Mesendoderm (in vitro differentiated cells): ENCODE measurements around the gene GADD45GIP1. TPM values are rescaled to one million over a fixed set of nuclear protein-coding genes. Genes with fewer than 3 reads are reported as not detected.
A peak's percentile ranks its signal among the peaks of the same experiment; 100 is the strongest.

Experiments
- DNase-seq: peaks from one replicate; pipeline ENCODE4 v3.0.0; 2013
- H2AK5ac ChIP-seq: 2 replicates; pipeline ENCODE4 v1.6.1; 2013; ENCODE audit warnings: low read length, inconsistent platforms
- H2BK120ac ChIP-seq: 2 replicates; pipeline ENCODE4 v1.6.1; 2013; ENCODE audit warnings: low read depth, mild to moderate bottlenecking, low read length, moderate library complexity, mixed read lengths
- H2BK15ac ChIP-seq: replicated peaks from 2 replicates; pipeline ENCODE4 v1.6.1; 2013; ENCODE audit warnings: low read depth, mild to moderate bottlenecking, moderate library complexity
- H2BK5ac ChIP-seq: 2 replicates; pipeline ENCODE4 v1.6.1; 2013; ENCODE audit warnings: low read length, inconsistent platforms
- H3K18ac ChIP-seq: 2 replicates; pipeline ENCODE4 v1.6.1; 2013; ENCODE audit warnings: mild to moderate bottlenecking, low read length, mixed read lengths
- H3K23ac ChIP-seq: one replicate; pipeline ENCODE4 v1.6.1; 2013; ENCODE audit warnings: low read length
- H3K27ac ChIP-seq: 2 replicates; pipeline ENCODE4 v1.5.1; 2013; ENCODE audit warnings: low read depth, mild to moderate bottlenecking, inconsistent platforms, low read length, moderate library complexity
- H3K27me3 ChIP-seq: 2 replicates; pipeline ENCODE4 v1.6.1; 2013; ENCODE audit warnings: low read length, control low read depth, mild to moderate bottlenecking, inconsistent platforms; ENCODE audit not compliant: insufficient read depth, poor library complexity
- H3K36me3 ChIP-seq: 2 replicates; pipeline ENCODE4 v1.6.1; 2013; ENCODE audit warnings: low read length, inconsistent platforms; ENCODE audit not compliant: control insufficient read depth, insufficient read depth
- H3K4ac ChIP-seq: one replicate; pipeline ENCODE4 v1.6.1; 2013; ENCODE audit warnings: low read depth, mild to moderate bottlenecking, low read length, moderate library complexity
- H3K4me1 ChIP-seq: 2 replicates; pipeline ENCODE4 v1.6.1; 2013; ENCODE audit warnings: low read depth, low read length, inconsistent platforms; ENCODE audit not compliant: control insufficient read depth
- H3K4me2 ChIP-seq: 2 replicates; pipeline ENCODE4 v1.6.1; 2013; ENCODE audit warnings: low read length
- H3K4me3 ChIP-seq: 2 replicates; pipeline ENCODE4 v1.5.1; 2013; ENCODE audit warnings: mild to moderate bottlenecking, low read length
- H3K56ac ChIP-seq: one replicate; pipeline ENCODE4 v1.6.1; 2013; ENCODE audit warnings: low read length
- H3K79me1 ChIP-seq: 2 replicates; pipeline ENCODE4 v1.6.1; 2013; ENCODE audit warnings: low read length, inconsistent platforms
- H3K79me2 ChIP-seq: 2 replicates; pipeline ENCODE4 v1.6.1; 2013; ENCODE audit warnings: mild to moderate bottlenecking, low read length; ENCODE audit not compliant: control insufficient read depth, insufficient read depth
- H3K9ac ChIP-seq: 2 replicates; pipeline ENCODE4 v1.6.1; 2013; ENCODE audit warnings: low read length, inconsistent platforms
- H4K5ac ChIP-seq: one replicate; pipeline ENCODE4 v1.6.1; 2013; ENCODE audit warnings: low read length
- H4K8ac ChIP-seq: one replicate; pipeline ENCODE4 v1.6.1; 2013; ENCODE audit warnings: low read depth, mild to moderate bottlenecking, control low read depth, low read length, moderate library complexity
- WGBS: extraction: QIAGEN DNeasy Blood & Tissue Kit; methylation state at CpG from one replicate; pipeline ENCODE4 v1.1.7; 2013; ENCODE audit warnings: low lambda C conversion rate, missing lambda C conversion rate; ENCODE audit not compliant: insufficient coverage; ENCODE audit errors: extremely low coverage; 5-methylcytosine and 5-hydroxymethylcytosine counted together
- polyA plus RNA-seq, 2 experiments: library from polyadenylated mRNA; stranded (reverse); fragments of 200-250 nt; gene quantifications; one replicate each; pipeline ENCODE4 v1.2.3, GENCODE V29; 2013

Gene GADD45GIP1
- 64.6 TPM for polyA plus RNA-seq (2013, experiment 1 of 2)
- polyA plus RNA-seq (2013, experiment 2 of 2): 65.6 TPM

GRCh38 chr19:12956446-12957388, at the start of gene GADD45GIP1:
GADD45GIP1 (minus strand) TSS chr19:12957223; CDS start chr19:12957212, 11 bp downstream.
- Histone ChIP-seq H3K27ac (peak within 1 kb of the TSS; percentile 60), H3K79me2 (peaks cover 25% of the 10 kb centered on the region), H3K4me2 (peak within 1 kb of the TSS; percentile 66), H3K56ac (peak within 1 kb of the TSS; percentile 96), H3K27me3 (no peaks in the 10 kb centered on the region), H4K8ac (peak within 1 kb of the TSS; percentile 98), H3K4me3 (peak within 1 kb of the TSS; percentile 69), H2BK15ac (no peak within 1 kb of the TSS), H3K18ac (peak within 1 kb of the TSS; percentile 94), H3K36me3 (peaks cover 7% of the 10 kb centered on the region), H3K79me1 (peaks cover 9% of the 10 kb centered on the region), H2BK5ac (no peak within 1 kb of the TSS), H2BK120ac (no peak within 1 kb of the TSS), H4K5ac (no peak within 1 kb of the TSS), H3K23ac (peak within 1 kb of the TSS; percentile 91), H3K4ac (peak within 1 kb of the TSS; percentile 99), H2AK5ac (no peak within 1 kb of the TSS), H3K9ac (peak within 1 kb of the TSS; percentile 84), H3K4me1 (no peaks in the 10 kb centered on the region)
- DNase-seq: peak; percentile 83
- no CpG with 5 or more reads among the region's 84 CpGs for WGBS

GRCh38 chr19:13005861-13006370, 48.9 kb upstream of the GADD45GIP1 start:
- Histone ChIP-seq H3K4me1 (no peaks in the 10 kb centered on the region), H3K18ac (no peak overlapping the region), H4K8ac (no peak overlapping the region), H3K4me2 (no peak overlapping the region), H3K56ac (no peak overlapping the region), H3K36me3 (no peaks in the 10 kb centered on the region), H4K5ac (no peak overlapping the region), H3K23ac (no peak overlapping the region), H3K27me3 (peaks cover 44% of the 10 kb centered on the region), H3K9ac (no peak overlapping the region), H2BK5ac (no peak overlapping the region), H3K27ac (no peak overlapping the region), H3K4ac (no peak overlapping the region), H2BK15ac (no peak overlapping the region), H2AK5ac (no peak overlapping the region), H3K79me1 (no peaks in the 10 kb centered on the region), H3K79me2 (no peaks in the 10 kb centered on the region), H2BK120ac (no peak overlapping the region), H3K4me3 (no peak overlapping the region)
- DNase-seq: no peak
- no CpG with 5 or more reads among the region's 12 CpGs for WGBS

GRCh38 chr19:13005253-13005652, 48.2 kb upstream of the GADD45GIP1 start:
- no peak overlapping the region for H4K8ac ChIP-seq
- no peak overlapping the region for H3K9ac ChIP-seq
- H2BK15ac ChIP-seq: no peak overlapping the region
- H3K79me1 ChIP-seq: no peaks in the 10 kb centered on the region
- no peak overlapping the region for H2BK120ac ChIP-seq
- H3K4me3 ChIP-seq: no peak overlapping the region
- no peaks in the 10 kb centered on the region for H3K79me2 ChIP-seq
- H3K27ac ChIP-seq: no peak overlapping the region
- H3K27me3 ChIP-seq: peaks cover 37% of the 10 kb centered on the region
- no peak overlapping the region for H4K5ac ChIP-seq
- H3K4me1 ChIP-seq: no peaks in the 10 kb centered on the region
- WGBS: no CpG with 5 or more reads among the region's 4 CpGs
- H3K4ac ChIP-seq: no peak overlapping the region
- DNase-seq: no peak
- no peak overlapping the region for H3K56ac ChIP-seq
- H3K23ac ChIP-seq: no peak overlapping the region
- H2AK5ac ChIP-seq: no peak overlapping the region
- no peak overlapping the region for H3K4me2 ChIP-seq
- no peak overlapping the region for H3K18ac ChIP-seq
- H3K36me3 ChIP-seq: no peaks in the 10 kb centered on the region
- H2BK5ac ChIP-seq: no peak overlapping the region

- Histone ChIP-seq H3K18ac (no peak overlapping the region), H3K9ac (no peak overlapping the region), H4K5ac (no peak overlapping the region), H2BK120ac (no peak overlapping the region), H3K4me2 (no peak overlapping the region), H3K79me1 (no peaks in the 10 kb centered on the region), H3K36me3 (no peaks in the 10 kb centered on the region), H3K79me2 (no peaks in the 10 kb centered on the region), H3K23ac (no peak overlapping the region), H2BK15ac (no peak overlapping the region), H2BK5ac (no peak overlapping the region), H3K27me3 (peaks cover 27% of the 10 kb centered on the region), H2AK5ac (no peak overlapping the region), H3K4me1 (no peaks in the 10 kb centered on the region), H3K4ac (no peak overlapping the region), H3K27ac (no peak overlapping the region), H3K56ac (no peak overlapping the region), H3K4me3 (no peak overlapping the region), H4K8ac (no peak overlapping the region)
- WGBS: no CpG with 5 or more reads among the region's 7 CpGs
- no peak for DNase-seq
These were observed 47.2 kb upstream of the GADD45GIP1 start for GRCh38 chr19:13004273-13004672.

- no CpG with 5 or more reads among the region's 15 CpGs for WGBS
These were observed 46.1 kb upstream of the GADD45GIP1 start for GRCh38 chr19:13003081-13003480.

More at GRCh38 chr19:13003081-13003480, 46.1 kb upstream of the GADD45GIP1 start:
- H3K27ac ChIP-seq: no peak overlapping the region
- no peaks in the 10 kb centered on the region for H3K79me1 ChIP-seq
- H2AK5ac ChIP-seq: no peak overlapping the region
- H3K4me1 ChIP-seq: no peaks in the 10 kb centered on the region
- H3K79me2 ChIP-seq: no peaks in the 10 kb centered on the region
- no peaks in the 10 kb centered on the region for H3K36me3 ChIP-seq
- H2BK5ac ChIP-seq: no peak overlapping the region
- H2BK120ac ChIP-seq: no peak overlapping the region
- H3K4me2 ChIP-seq: no peak overlapping the region
- H4K8ac ChIP-seq: no peak overlapping the region
- no peak overlapping the region for H3K9ac ChIP-seq
- H3K23ac ChIP-seq: no peak overlapping the region
- no peak overlapping the region for H2BK15ac ChIP-seq
- no peak overlapping the region for H4K5ac ChIP-seq
- H3K4me3 ChIP-seq: no peak overlapping the region
- H3K27me3 ChIP-seq: peaks cover 21% of the 10 kb centered on the region
- H3K18ac ChIP-seq: no peak overlapping the region
- DNase-seq: no peak
- no peak overlapping the region for H3K56ac ChIP-seq
- no peak overlapping the region for H3K4ac ChIP-seq
